Measurements from ENCODE around the gene CASKIN1.

DNA sequence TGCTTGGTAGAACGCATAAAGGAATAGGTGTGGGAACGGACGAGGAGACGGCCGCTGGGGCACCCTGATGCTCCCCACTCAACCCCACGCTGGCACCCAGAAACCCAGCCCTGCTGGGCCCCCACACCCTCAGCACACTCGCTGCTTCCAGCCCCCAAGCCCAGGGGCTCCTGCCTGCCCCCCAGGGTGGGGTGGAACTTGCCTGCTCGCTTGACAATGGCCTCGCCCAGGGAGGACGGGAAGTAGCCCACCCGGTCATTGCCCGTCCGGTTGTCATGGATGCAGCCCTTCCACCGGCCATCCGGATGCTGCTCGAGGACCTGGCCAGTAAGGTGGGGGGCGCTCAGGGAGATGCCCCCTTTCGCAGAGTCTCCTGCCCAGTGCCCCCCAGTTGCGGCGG, 9.9 kb downstream of the CASKIN1 start:
- TF ChIP-seq, protein P1, sequence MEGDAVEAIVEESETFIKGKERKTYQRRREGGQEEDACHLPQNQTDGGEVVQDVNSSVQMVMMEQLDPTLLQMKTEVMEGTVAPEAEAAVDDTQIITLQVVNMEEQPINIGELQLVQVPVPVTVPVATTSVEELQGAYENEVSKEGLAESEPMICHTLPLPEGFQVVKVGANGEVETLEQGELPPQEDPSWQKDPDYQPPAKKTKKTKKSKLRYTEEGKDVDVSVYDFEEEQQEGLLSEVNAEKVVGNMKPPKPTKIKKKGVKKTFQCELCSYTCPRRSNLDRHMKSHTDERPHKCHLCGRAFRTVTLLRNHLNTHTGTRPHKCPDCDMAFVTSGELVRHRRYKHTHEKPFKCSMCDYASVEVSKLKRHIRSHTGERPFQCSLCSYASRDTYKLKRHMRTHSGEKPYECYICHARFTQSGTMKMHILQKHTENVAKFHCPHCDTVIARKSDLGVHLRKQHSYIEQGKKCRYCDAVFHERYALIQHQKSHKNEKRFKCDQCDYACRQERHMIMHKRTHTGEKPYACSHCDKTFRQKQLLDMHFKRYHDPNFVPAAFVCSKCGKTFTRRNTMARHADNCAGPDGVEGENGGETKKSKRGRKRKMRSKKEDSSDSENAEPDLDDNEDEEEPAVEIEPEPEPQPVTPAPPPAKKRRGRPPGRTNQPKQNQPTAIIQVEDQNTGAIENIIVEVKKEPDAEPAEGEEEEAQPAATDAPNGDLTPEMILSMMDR (IDR thresholded peaks at IDR 0.05; ENCODE audit: low read depth, low read length), result no peak
- no peak for TF ChIP-seq EZH2phosphoT487 (IDR thresholded peaks at IDR 0.05; ENCODE audit: low read depth)

Measured in OCI-LY3 (cell line).